HCT116 (cell line): Measurements from ENCODE around the gene TRIM5. TPM values are rescaled to one million over a fixed set of nuclear protein-coding genes. Genes with fewer than 3 reads are reported as not detected.

Source experiments
- ATAC-seq: fragments of 200-7000 bp; cut with Tn5 transposase; 2 replicates; pipeline ENCODE4 v1.9.1; 2020; ENCODE audit warnings: mild to moderate bottlenecking, moderate library complexity
- BruUV-seq: library from RNA; stranded (reverse); fragments of 400-500 nt; replicated peaks from 2 replicates; lab custom pipeline; 2021; lab: Mats Ljungman, UMichigan
- CTCF ChIA-PET: fragments of 300-600 bp; sonication (Branson Sonifier 250); formaldehyde crosslinking; loops from one replicate; lab custom pipeline; 2021; ENCODE audit warnings: antibody characterized with exemption; lab: Charles Lee
- POLR2A ChIA-PET: fragments of 300-600, 350-600 bp; sonication (Branson Sonifier 250); formaldehyde crosslinking; loops from one replicate; lab custom pipeline; 2021; ENCODE audit warnings: antibody characterized with exemption; lab: Charles Lee
- RAD21 ChIA-PET, 2 experiments: fragments of 300-600 bp; sonication (Branson Sonifier 250); formaldehyde crosslinking; loops; one replicate each; lab custom pipeline; 2023; ENCODE audit warnings: low total read pairs in 2 of 2; ENCODE audit not compliant: uncharacterized antibody in 2 of 2, unreplicated experiment in 2 of 2, low non-redundant PET in 1 of 2; lab: Charles Lee
- DNase-seq: peaks from one replicate; pipeline ENCODE4 v3.0.0-alpha.2; 2010; ENCODE audit warnings: low read depth, low spot score
- H2AFZ ChIP-seq: fragments of 200-600 bp; shearing (Covaris generic), sonication (generic); 2 replicates; pipeline ENCODE4 v1.6.1; 2017; ENCODE audit warnings: low read depth, mixed run types, mixed read lengths, antibody characterized with exemption, low read length; ENCODE audit not compliant: poor library complexity, severe bottlenecking
- H3K27ac ChIP-seq: 2 replicates; pipeline ENCODE4 v1.5.1; 2012; ENCODE audit warnings: low read depth, low read length
- H3K27me3 ChIP-seq: fragments of 200-600 bp; sonication (generic); 2 replicates; pipeline ENCODE4 v1.6.1; 2016; ENCODE audit warnings: mixed run types, low read length, mixed read lengths; ENCODE audit not compliant: insufficient read depth
- H3K36me3 ChIP-seq, 2 experiments: fragments of 200-500 bp in 1 of 2; fragments of 200-600 bp in 1 of 2; sonication (Bioruptor generic) in 1 of 2; sonication (generic) in 1 of 2; 2 replicates each; pipeline versions ENCODE4 v1.5.1 to v1.6.1; 2014 to 2016; ENCODE audit warnings: low read length in 2 of 2, inconsistent platforms in 1 of 2, mixed read lengths in 1 of 2, mixed run types in 1 of 2; ENCODE audit not compliant: insufficient read depth in 2 of 2, control insufficient read depth in 1 of 2
- H3K4me1 ChIP-seq, 2 experiments: fragments of 200-600 bp in 1 of 2; sonication (generic) in 1 of 2; 2 replicates each; pipeline versions ENCODE4 v1.5.1 to v1.6.1; 2012 to 2017; ENCODE audit warnings: low read length in 2 of 2, inconsistent platforms in 1 of 2, mild to moderate bottlenecking in 1 of 2, mixed read lengths in 1 of 2, mixed run types in 1 of 2, moderate library complexity in 1 of 2; ENCODE audit not compliant: insufficient read depth in 2 of 2, control insufficient read depth in 1 of 2
- H3K4me2 ChIP-seq: fragments of 200-600 bp; sonication (generic); 2 replicates; pipeline ENCODE4 v1.6.1; 2017; ENCODE audit warnings: mixed run types, low read length, mixed read lengths
- H3K4me3 ChIP-seq, 2 experiments: fragments of 200-600 bp in 1 of 2; sonication (generic) in 1 of 2; replicated peaks in 1 of 2; 2 replicates each; pipeline ENCODE4 v1.5.1; 2011 to 2016; ENCODE audit warnings: low read length in 2 of 2, control low read depth in 1 of 2, low read depth in 1 of 2, mild to moderate bottlenecking in 1 of 2, mixed read lengths in 1 of 2, mixed run types in 1 of 2
- H3K79me2 ChIP-seq: fragments of 200-600 bp; sonication (generic); 2 replicates; pipeline ENCODE4 v1.6.1; 2017; ENCODE audit warnings: mild to moderate bottlenecking, mixed run types, low read length, moderate library complexity, mixed read lengths; ENCODE audit not compliant: insufficient read depth
- H3K9ac ChIP-seq: fragments of 200-600 bp; sonication (generic); 2 replicates; pipeline ENCODE4 v1.6.1; 2016; ENCODE audit warnings: low read length, mixed read lengths
- H3K9me2 ChIP-seq: fragments of 200-600 bp; sonication (generic), shearing (Covaris generic); 2 replicates; pipeline ENCODE4 v1.6.1; 2017; ENCODE audit warnings: mixed run types, mild to moderate bottlenecking, moderate library complexity; ENCODE audit not compliant: insufficient read depth
- H3K9me3 ChIP-seq, 2 experiments: fragments of 200-500 bp in 1 of 2; fragments of 200-600 bp in 1 of 2; sonication (Bioruptor generic) in 1 of 2; sonication (generic) in 1 of 2; 2 replicates each; pipeline ENCODE4 v1.6.1; 2014 to 2017; ENCODE audit warnings: low read length in 2 of 2, mixed read lengths in 2 of 2, inconsistent platforms in 1 of 2, low read depth in 1 of 2, mild to moderate bottlenecking in 1 of 2, mixed run types in 1 of 2, moderate library complexity in 1 of 2; ENCODE audit not compliant: control insufficient read depth in 1 of 2, insufficient read depth in 1 of 2
- H4K20me1 ChIP-seq: fragments of 200-600 bp; sonication (generic), shearing (Covaris generic); 2 replicates; pipeline ENCODE4 v1.6.1; 2017; ENCODE audit warnings: mixed run types, mild to moderate bottlenecking, moderate library complexity; ENCODE audit not compliant: insufficient read depth
- CBX3 ChIP-seq: IDR thresholded peaks from 2 replicates; pipeline ENCODE4 v1.6.1; 2012; ENCODE audit warnings: low read depth
- EGR1 ChIP-seq: IDR thresholded peaks from 2 replicates; pipeline ENCODE4 v1.6.1; 2012; ENCODE audit warnings: low read depth
- ELF1 ChIP-seq: IDR thresholded peaks from 2 replicates; pipeline ENCODE4 v1.6.1; 2012; ENCODE audit warnings: low read depth, borderline replicate concordance
- EZH2 ChIP-seq: fragments of 200-600 bp; sonication (generic); IDR thresholded peaks from 2 replicates; pipeline ENCODE4 v1.6.1; 2017; ENCODE audit warnings: antibody characterized with exemption, mixed run types
- EZH2phosphoT487 ChIP-seq: fragments of 200-600 bp; IDR thresholded peaks from 2 replicates; pipeline ENCODE4 v1.6.1; 2018; ENCODE audit warnings: antibody characterized with exemption, borderline replicate concordance
- FOSL1 ChIP-seq: IDR thresholded peaks from 2 replicates; pipeline ENCODE4 v1.6.1; 2012; ENCODE audit warnings: low read depth
- JUND ChIP-seq: IDR thresholded peaks from 2 replicates; pipeline ENCODE4 v1.6.1; 2012
- SP1 ChIP-seq: IDR thresholded peaks from 2 replicates; pipeline ENCODE4 v1.6.1; 2012; ENCODE audit warnings: low read depth
- TCF7L2 ChIP-seq: IDR thresholded peaks from 2 replicates; pipeline ENCODE4 v1.7.0; 2011; ENCODE audit warnings: borderline replicate concordance, inconsistent platforms; ENCODE audit not compliant: insufficient read depth, insufficient read length; ENCODE audit errors: extremely low read depth
- YY1 ChIP-seq: IDR thresholded peaks from 2 replicates; pipeline ENCODE4 v1.6.1; 2011; ENCODE audit warnings: low read length, low read depth, moderate library complexity, mild to moderate bottlenecking; ENCODE audit not compliant: insufficient replicate concordance; ENCODE audit errors: extremely low read depth
- ZNF274 ChIP-seq: fragments of 200-500 bp; sonication (Bioruptor generic); IDR thresholded peaks from 2 replicates; pipeline ENCODE4 v1.6.1; 2014; ENCODE audit warnings: mild to moderate bottlenecking, low read depth, low read length, inconsistent platforms
- intact Hi-C: fragments of 100-400 bp; cut with micrococcal nuclease; formaldehyde crosslinking; loops from 2 replicates; pipeline ENCODE4 v1.10.0; 2022
- total RNA-seq: library from RNA; stranded (reverse); gene quantifications from one replicate; pipeline ENCODE4 v1.2.1, GENCODE V29; 2021; ENCODE audit not compliant: unreplicated experiment
- TF ChIP-seq, protein P1 (sequence below): IDR thresholded peaks from 2 replicates; pipeline ENCODE4 v1.6.1; 2012

The TRIM5 gene
- total RNA-seq, 1 experiment from 2014 or later, result 13.7 TPM

DNA sequence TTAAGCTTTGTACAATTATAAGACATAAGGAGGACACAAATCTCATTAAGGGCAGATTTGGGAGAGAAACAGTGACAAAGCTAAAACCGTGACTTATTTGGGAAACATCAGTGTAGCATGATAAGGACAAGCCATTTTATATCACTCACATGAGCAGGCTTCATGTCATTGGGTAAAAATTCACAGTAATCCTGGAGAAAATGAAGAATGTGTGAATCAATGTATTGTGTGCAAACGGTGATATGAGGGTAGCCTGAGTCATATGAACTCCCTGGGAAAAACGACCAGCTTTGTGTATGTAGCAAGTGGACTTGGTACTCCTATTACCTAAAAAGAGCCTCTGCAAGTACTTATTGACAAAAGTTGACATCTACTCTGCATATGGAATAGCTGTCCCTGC, 66.1 kb downstream of the TRIM5 start:
- RAD21 ChIA-PET, result no interaction called here
- CTCF ChIA-PET, result no interaction called here
- DNase-seq (no peak), ATAC-seq (no peak)
- POLR2A ChIA-PET, result no interaction called here
- H3K4me1 ChIP-seq, result peaks cover 0 to 4% of the 10 kb centered on the region in 2 experiments; a peak in 1 of 4 replicates
- no peaks in the 10 kb centered on the region for H3K9me3 ChIP-seq
- H3K27ac ChIP-seq, result no peak overlapping the region
- H3K9me2 ChIP-seq, result no peaks in the 10 kb centered on the region
- H3K4me2 ChIP-seq, result no peak overlapping the region
- no peaks in the 10 kb centered on the region for H3K79me2 ChIP-seq
- no peak overlapping the region for H3K4me3 ChIP-seq
- H4K20me1 ChIP-seq, result no peaks in the 10 kb centered on the region
- no peak for TF ChIP-seq YY1
- no peak for TF ChIP-seq JUND
- no peak for TF ChIP-seq SP1
- TF ChIP-seq EGR1, result no peak
- TF ChIP-seq ELF1, result no peak
- TF ChIP-seq EZH2phosphoT487, result no peak
- no peak for TF ChIP-seq ZNF274
- no peak for TF ChIP-seq EZH2
- TF ChIP-seq TCF7L2, result no peak
- no peak for TF ChIP-seq CBX3
- no peak for TF ChIP-seq FOSL1
- TF ChIP-seq, protein P1, sequence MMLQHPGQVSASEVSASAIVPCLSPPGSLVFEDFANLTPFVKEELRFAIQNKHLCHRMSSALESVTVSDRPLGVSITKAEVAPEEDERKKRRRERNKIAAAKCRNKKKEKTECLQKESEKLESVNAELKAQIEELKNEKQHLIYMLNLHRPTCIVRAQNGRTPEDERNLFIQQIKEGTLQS, result no peak
- intact Hi-C loops, result no loop called here
- no peak overlapping the region for H3K9ac ChIP-seq
- no peak overlapping the region for H2AFZ ChIP-seq
- no peaks in the 10 kb centered on the region for H3K36me3 ChIP-seq
- BruUV-seq, result no TSS peak
- no peaks in the 10 kb centered on the region for H3K27me3 ChIP-seq

Other genes starting within 250 kb of the TRIM5 start
- 23.1 TPM for gene OR51I1, start 243.6 kb downstream of the TRIM5 start, total RNA-seq
- gene OR51I2, start 235.8 kb downstream of the TRIM5 start, total RNA-seq, result not detected
- not detected for gene OR52D1, start 196.4 kb downstream of the TRIM5 start, total RNA-seq
- gene UBQLN3, start 175.1 kb downstream of the TRIM5 start, total RNA-seq, result not detected
- gene UBQLNL, start 168.4 kb downstream of the TRIM5 start, total RNA-seq, result not detected
- not detected for gene OR52H1, start 136.5 kb downstream of the TRIM5 start, total RNA-seq
- not detected for gene OR52B6, start 104.2 kb downstream of the TRIM5 start, total RNA-seq
- gene TRIM6, start 88.4 kb downstream of the TRIM5 start, total RNA-seq, result 3.0 TPM
- gene TRIM34, start 60.1 kb downstream of the TRIM5 start, total RNA-seq, result 0.42 TPM
- 0.61 TPM for gene TRIM22, start 4.7 kb upstream of the TRIM5 start, total RNA-seq
- gene OR56B1, start 51.4 kb upstream of the TRIM5 start, total RNA-seq, result not detected
- not detected for gene OR52N4, start 69.2 kb upstream of the TRIM5 start, total RNA-seq
- gene OR52N5, start 98.3 kb upstream of the TRIM5 start, total RNA-seq, result not detected
- not detected for gene OR52N1, start 106.2 kb upstream of the TRIM5 start, total RNA-seq
- not detected for gene OR52N2, start 123.8 kb upstream of the TRIM5 start, total RNA-seq
- gene OR52E6, start 156.8 kb upstream of the TRIM5 start, total RNA-seq, result not detected
- not detected for gene OR52E8, start 172.6 kb upstream of the TRIM5 start, total RNA-seq
- gene OR52E4, start 195.6 kb upstream of the TRIM5 start, total RNA-seq, result not detected
- not detected for gene OR52E5, start 208.1 kb upstream of the TRIM5 start, total RNA-seq